Neural crest cell (in vitro differentiated cells): ENCODE data around the gene MPST. TPM values are rescaled to one million over a fixed set of nuclear protein-coding genes. Genes with fewer than 3 reads are reported as not detected.
A peak's percentile ranks its signal among the peaks of the same experiment; 100 is the strongest.
"Not testable (repeated sequence)": the region's sequence is repeated elsewhere in the genome, so short reads cannot be mapped to it uniquely, and the experiment has no call there.

Experiments used
- DNase-seq: peaks from one replicate; pipeline ENCODE4 v3.0.0; 2021; ENCODE audit warnings: low read depth, mixed read lengths, low spot score
- H3K27ac Mint-ChIP-seq: one replicate; pipeline ENCODE4 v1.8.0; 2021; ENCODE audit warnings: mild to moderate bottlenecking, mixed read lengths; ENCODE audit not compliant: unreplicated experiment
- H3K27me3 Mint-ChIP-seq: 2 replicates; pipeline ENCODE4 v1.8.0; 2021; ENCODE audit warnings: low read depth, mild to moderate bottlenecking, mixed read lengths
- H3K36me3 Mint-ChIP-seq: 2 replicates; pipeline ENCODE4 v1.8.0; 2021; ENCODE audit warnings: low read depth, mild to moderate bottlenecking, mixed read lengths
- H3K4me1 Mint-ChIP-seq: 2 replicates; pipeline ENCODE4 v1.8.0; 2021; ENCODE audit warnings: mixed read lengths
- H3K4me3 Mint-ChIP-seq: one replicate; pipeline ENCODE4 v1.8.0; 2021; ENCODE audit warnings: mild to moderate bottlenecking, mixed read lengths
- H3K9me3 Mint-ChIP-seq: 2 replicates; pipeline ENCODE4 v1.8.0; 2021; ENCODE audit warnings: mixed read lengths
- CTCF ChIP-seq: fragments of 200-600 bp; sonication (generic); conservative IDR thresholded peaks from 2 replicates; pipeline ENCODE4 v1.5.0; 2021; ENCODE audit warnings: antibody characterized with exemption, mild to moderate bottlenecking
- total RNA-seq: library from RNA; stranded (reverse); gene quantifications from 2 replicates; pipeline ENCODE4 v1.2.1, GENCODE V29; 2021

The MPST gene
- total RNA-seq, 1 donor from 2014 or later, result 103 TPM

GRCh38 chr22:37070334-37070733 is 50.8 kb downstream of the MPST start:
- TF ChIP-seq CTCF, result no peak
- Mint-ChIP-seq H3K4me1 (no peaks in the 10 kb centered on the region), H3K27ac (no peak overlapping the region), H3K4me3 (peak overlapping the region; percentile 31), H3K27me3 (peaks cover 26% of the 10 kb centered on the region), H3K36me3 (no peaks in the 10 kb centered on the region), H3K9me3 (no peaks in the 10 kb centered on the region)
- no peak for DNase-seq

GRCh38 chr22:37070744-37071143 is 51.2 kb downstream of the MPST start:
- no peaks in the 10 kb centered on the region for H3K4me1 Mint-ChIP-seq
- TF ChIP-seq CTCF, result no peak
- H3K27me3 Mint-ChIP-seq, result peaks cover 26% of the 10 kb centered on the region
- DNase-seq, result no peak
- H3K4me3 Mint-ChIP-seq, result no peak overlapping the region
- H3K36me3 Mint-ChIP-seq, result no peaks in the 10 kb centered on the region
- no peaks in the 10 kb centered on the region for H3K9me3 Mint-ChIP-seq
- no peak overlapping the region for H3K27ac Mint-ChIP-seq

GRCh38 chr22:37071850-37072592 is 52.5 kb downstream of the MPST start:
- peaks cover 21% of the 10 kb centered on the region for H3K27me3 Mint-ChIP-seq
- H3K4me1 Mint-ChIP-seq, H3K4me3 Mint-ChIP-seq: not testable (repeated sequence)

GRCh38 chr22:37072673-37073072 is 53.1 kb downstream of the MPST start:
- Mint-ChIP-seq H3K27ac (no peak overlapping the region), H3K9me3 (no peaks in the 10 kb centered on the region), H3K36me3 (no peaks in the 10 kb centered on the region), H3K4me1 (no peaks in the 10 kb centered on the region), H3K27me3 (peaks cover 19% of the 10 kb centered on the region), H3K4me3 (no peak overlapping the region)
- TF ChIP-seq CTCF, result no peak
- DNase-seq, result no peak

More at GRCh38 chr22:37071850-37072592, 52.5 kb downstream of the MPST start:
- H3K27ac Mint-ChIP-seq, H3K9me3 Mint-ChIP-seq, H3K36me3 Mint-ChIP-seq, DNase-seq: not testable (repeated sequence)

DNA sequence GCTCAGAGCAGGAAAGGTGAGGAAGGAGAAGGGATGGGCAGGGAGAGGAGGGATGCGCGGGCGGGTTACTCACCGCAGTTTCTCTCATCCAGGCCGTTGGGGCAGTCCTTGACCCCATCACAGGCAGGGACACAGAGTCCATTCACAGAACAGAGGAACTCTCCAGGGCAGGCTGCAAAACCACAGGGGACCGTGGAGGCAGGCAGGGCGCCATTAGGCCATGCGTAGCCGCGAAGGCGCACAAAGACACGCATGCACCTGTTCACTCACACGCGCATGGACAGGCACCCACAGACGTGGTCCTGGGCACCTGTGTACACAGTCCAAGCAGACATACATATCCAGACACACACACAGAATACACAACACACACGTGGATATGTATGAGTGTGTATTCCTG is 55.0 kb downstream of the MPST start:
- Mint-ChIP-seq H3K4me3 (no peak overlapping the region), H3K36me3 (no peaks in the 10 kb centered on the region), H3K27me3 (peaks cover 15% of the 10 kb centered on the region), H3K27ac (no peak overlapping the region), H3K9me3 (no peaks in the 10 kb centered on the region), H3K4me1 (no peaks in the 10 kb centered on the region)
- no peak for DNase-seq
- no peak for TF ChIP-seq CTCF

GRCh38 chr22:37075046-37075445 is 55.5 kb downstream of the MPST start:
- no peaks in the 10 kb centered on the region for H3K9me3 Mint-ChIP-seq
- no peaks in the 10 kb centered on the region for H3K36me3 Mint-ChIP-seq
- H3K27ac Mint-ChIP-seq, result no peak overlapping the region
- TF ChIP-seq CTCF, result no peak
- H3K4me1 Mint-ChIP-seq, result no peaks in the 10 kb centered on the region
- H3K27me3 Mint-ChIP-seq, result peaks cover 15% of the 10 kb centered on the region
- DNase-seq, result no peak
- no peak overlapping the region for H3K4me3 Mint-ChIP-seq
